ENCODE measurements around the gene MMP26. TPM values are rescaled to one million over a fixed set of nuclear protein-coding genes. Genes with fewer than 3 reads are reported as not detected.

Gene MMP26
- total and polyA plus RNA-seq, 4 donors, result not detected

DNA sequence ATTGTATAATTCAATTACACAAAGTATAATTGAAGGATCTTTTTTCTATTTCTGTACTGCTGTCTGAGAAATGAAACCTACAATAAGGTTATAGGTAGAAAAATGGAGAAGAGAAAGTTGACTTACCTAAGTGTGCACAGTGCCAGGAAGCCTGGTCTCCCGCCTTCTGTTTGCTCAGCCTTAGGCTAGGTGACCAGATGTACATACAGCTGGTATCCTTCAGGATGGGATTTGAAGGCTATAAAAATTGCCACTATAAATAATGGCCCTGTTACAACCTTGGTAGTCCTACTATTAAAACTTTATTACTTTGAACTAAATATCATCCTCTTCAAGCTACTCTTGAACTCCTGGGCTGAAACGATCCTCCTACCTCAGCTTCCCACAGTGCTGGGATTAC is 26.6 kb upstream of the MMP26 start:
- no peak overlapping the region for H3K4me3 ChIP-seq (ENCODE audit: low read depth in 1 of 3, low read length in 3 of 3)
- no peak for DNase-seq (ENCODE audit: low spot score)
- TF ChIP-seq FOXA1 (IDR thresholded peaks at IDR 0.05), result no peak
- no peaks in the 10 kb centered on the region for H3K4me1 ChIP-seq (ENCODE audit: control insufficient read depth in 4 of 4, insufficient read depth in 4 of 4, low read length in 3 of 4)
- no peaks in the 10 kb centered on the region for H3K27me3 ChIP-seq (ENCODE audit: control insufficient read depth in 4 of 4, insufficient read depth in 4 of 4, low read length in 3 of 4)
- WGBS, result 81% methylated on average over 2 of the region's 2 CpGs
- no peaks in the 10 kb centered on the region for H3K9me3 ChIP-seq (ENCODE audit: control insufficient read depth in 4 of 4, low read length in 3 of 4)
- no peak overlapping the region for H3K9ac ChIP-seq (ENCODE audit: low read depth in 1 of 2, low read length in 2 of 2)
- H3K27ac ChIP-seq (ENCODE audit: low read depth in 1 of 2, low read length in 2 of 2), result no peak overlapping the region
- H3K36me3 ChIP-seq (ENCODE audit: control insufficient read depth in 4 of 4, insufficient read depth in 3 of 4, low read depth in 1 of 4, low read length in 3 of 4), result no peaks in the 10 kb centered on the region

DNA sequence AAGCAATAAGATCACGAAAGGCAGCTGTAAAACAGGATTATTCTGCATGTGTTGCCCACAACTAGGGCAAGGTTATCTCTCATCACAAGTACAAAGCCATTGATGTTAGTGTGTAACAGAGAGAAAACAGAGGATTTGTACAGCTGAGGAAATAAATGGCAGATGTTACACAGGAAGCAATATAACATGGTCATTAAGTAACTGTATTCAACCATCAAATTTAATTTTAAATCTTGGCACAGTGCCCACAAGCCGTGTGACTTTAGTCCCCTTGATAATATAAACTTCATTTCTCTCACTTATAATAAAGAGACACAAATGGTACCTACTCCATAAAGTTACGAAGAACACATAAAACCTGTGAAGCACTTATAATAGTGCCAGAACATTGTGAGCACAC is 24.2 kb upstream of the MMP26 start:
- Histone ChIP-seq H3K4me1 (ENCODE audit: control insufficient read depth in 4 of 4, insufficient read depth in 4 of 4, low read length in 3 of 4) (no peaks in the 10 kb centered on the region), H3K36me3 (ENCODE audit: control insufficient read depth in 4 of 4, insufficient read depth in 3 of 4, low read depth in 1 of 4, low read length in 3 of 4) (no peaks in the 10 kb centered on the region), H3K27me3 (ENCODE audit: control insufficient read depth in 4 of 4, insufficient read depth in 4 of 4, low read length in 3 of 4) (no peaks in the 10 kb centered on the region), H3K4me3 (ENCODE audit: low read depth in 1 of 3, low read length in 3 of 3) (no peak overlapping the region), H3K27ac (ENCODE audit: low read depth in 1 of 2, low read length in 2 of 2) (no peak overlapping the region), H3K9ac (ENCODE audit: low read depth in 1 of 2, low read length in 2 of 2) (no peak overlapping the region), H3K9me3 (ENCODE audit: control insufficient read depth in 4 of 4, low read length in 3 of 4) (no peaks in the 10 kb centered on the region)
- DNase-seq (ENCODE audit: low spot score), result no peak
- WGBS, result 55% methylated on average over 3 of the region's 3 CpGs
- TF ChIP-seq TAF1 (conservative IDR thresholded peaks at IDR 0.05), result no peak
- TF ChIP-seq, protein P1, sequence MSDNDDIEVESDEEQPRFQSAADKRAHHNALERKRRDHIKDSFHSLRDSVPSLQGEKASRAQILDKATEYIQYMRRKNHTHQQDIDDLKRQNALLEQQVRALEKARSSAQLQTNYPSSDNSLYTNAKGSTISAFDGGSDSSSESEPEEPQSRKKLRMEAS (IDR thresholded peaks at IDR 0.05), result no peak
- TF ChIP-seq, protein P2, sequence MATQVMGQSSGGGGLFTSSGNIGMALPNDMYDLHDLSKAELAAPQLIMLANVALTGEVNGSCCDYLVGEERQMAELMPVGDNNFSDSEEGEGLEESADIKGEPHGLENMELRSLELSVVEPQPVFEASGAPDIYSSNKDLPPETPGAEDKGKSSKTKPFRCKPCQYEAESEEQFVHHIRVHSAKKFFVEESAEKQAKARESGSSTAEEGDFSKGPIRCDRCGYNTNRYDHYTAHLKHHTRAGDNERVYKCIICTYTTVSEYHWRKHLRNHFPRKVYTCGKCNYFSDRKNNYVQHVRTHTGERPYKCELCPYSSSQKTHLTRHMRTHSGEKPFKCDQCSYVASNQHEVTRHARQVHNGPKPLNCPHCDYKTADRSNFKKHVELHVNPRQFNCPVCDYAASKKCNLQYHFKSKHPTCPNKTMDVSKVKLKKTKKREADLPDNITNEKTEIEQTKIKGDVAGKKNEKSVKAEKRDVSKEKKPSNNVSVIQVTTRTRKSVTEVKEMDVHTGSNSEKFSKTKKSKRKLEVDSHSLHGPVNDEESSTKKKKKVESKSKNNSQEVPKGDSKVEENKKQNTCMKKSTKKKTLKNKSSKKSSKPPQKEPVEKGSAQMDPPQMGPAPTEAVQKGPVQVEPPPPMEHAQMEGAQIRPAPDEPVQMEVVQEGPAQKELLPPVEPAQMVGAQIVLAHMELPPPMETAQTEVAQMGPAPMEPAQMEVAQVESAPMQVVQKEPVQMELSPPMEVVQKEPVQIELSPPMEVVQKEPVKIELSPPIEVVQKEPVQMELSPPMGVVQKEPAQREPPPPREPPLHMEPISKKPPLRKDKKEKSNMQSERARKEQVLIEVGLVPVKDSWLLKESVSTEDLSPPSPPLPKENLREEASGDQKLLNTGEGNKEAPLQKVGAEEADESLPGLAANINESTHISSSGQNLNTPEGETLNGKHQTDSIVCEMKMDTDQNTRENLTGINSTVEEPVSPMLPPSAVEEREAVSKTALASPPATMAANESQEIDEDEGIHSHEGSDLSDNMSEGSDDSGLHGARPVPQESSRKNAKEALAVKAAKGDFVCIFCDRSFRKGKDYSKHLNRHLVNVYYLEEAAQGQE (IDR thresholded peaks at IDR 0.05), result no peak
- no peak for TF ChIP-seq RXRA (IDR thresholded peaks at IDR 0.05)
- TF ChIP-seq, protein P3, sequence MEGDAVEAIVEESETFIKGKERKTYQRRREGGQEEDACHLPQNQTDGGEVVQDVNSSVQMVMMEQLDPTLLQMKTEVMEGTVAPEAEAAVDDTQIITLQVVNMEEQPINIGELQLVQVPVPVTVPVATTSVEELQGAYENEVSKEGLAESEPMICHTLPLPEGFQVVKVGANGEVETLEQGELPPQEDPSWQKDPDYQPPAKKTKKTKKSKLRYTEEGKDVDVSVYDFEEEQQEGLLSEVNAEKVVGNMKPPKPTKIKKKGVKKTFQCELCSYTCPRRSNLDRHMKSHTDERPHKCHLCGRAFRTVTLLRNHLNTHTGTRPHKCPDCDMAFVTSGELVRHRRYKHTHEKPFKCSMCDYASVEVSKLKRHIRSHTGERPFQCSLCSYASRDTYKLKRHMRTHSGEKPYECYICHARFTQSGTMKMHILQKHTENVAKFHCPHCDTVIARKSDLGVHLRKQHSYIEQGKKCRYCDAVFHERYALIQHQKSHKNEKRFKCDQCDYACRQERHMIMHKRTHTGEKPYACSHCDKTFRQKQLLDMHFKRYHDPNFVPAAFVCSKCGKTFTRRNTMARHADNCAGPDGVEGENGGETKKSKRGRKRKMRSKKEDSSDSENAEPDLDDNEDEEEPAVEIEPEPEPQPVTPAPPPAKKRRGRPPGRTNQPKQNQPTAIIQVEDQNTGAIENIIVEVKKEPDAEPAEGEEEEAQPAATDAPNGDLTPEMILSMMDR (IDR thresholded peaks at IDR 0.05; ENCODE audit: low read depth, low read length, missing input control), result no peak
- TF ChIP-seq JUND (IDR thresholded peaks at IDR 0.05), result no peak
- TF ChIP-seq HNF4G (IDR thresholded peaks at IDR 0.05), result no peak
- no peak for TF ChIP-seq GABPA (IDR thresholded peaks at IDR 0.05 in 1 of 2, conservative IDR thresholded peaks at IDR 0.05 in 1 of 2)
- TF ChIP-seq HNF4A (conservative IDR thresholded peaks at IDR 0.05), result no peak
- TF ChIP-seq, protein P4, sequence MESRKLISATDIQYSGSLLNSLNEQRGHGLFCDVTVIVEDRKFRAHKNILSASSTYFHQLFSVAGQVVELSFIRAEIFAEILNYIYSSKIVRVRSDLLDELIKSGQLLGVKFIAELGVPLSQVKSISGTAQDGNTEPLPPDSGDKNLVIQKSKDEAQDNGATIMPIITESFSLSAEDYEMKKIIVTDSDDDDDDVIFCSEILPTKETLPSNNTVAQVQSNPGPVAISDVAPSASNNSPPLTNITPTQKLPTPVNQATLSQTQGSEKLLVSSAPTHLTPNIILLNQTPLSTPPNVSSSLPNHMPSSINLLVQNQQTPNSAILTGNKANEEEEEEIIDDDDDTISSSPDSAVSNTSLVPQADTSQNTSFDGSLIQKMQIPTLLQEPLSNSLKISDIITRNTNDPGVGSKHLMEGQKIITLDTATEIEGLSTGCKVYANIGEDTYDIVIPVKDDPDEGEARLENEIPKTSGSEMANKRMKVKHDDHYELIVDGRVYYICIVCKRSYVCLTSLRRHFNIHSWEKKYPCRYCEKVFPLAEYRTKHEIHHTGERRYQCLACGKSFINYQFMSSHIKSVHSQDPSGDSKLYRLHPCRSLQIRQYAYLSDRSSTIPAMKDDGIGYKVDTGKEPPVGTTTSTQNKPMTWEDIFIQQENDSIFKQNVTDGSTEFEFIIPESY (IDR thresholded peaks at IDR 0.05), result no peak
- no peak for TF ChIP-seq SP1 (IDR thresholded peaks at IDR 0.05)
- TF ChIP-seq YY1 (IDR thresholded peaks at IDR 0.05), result no peak
- TF ChIP-seq RAD21 (IDR thresholded peaks at IDR 0.05), result no peak
- TF ChIP-seq FOXA2 (IDR thresholded peaks at IDR 0.05), result no peak
- TF ChIP-seq EGR1 (IDR thresholded peaks at IDR 0.05; ENCODE audit: low read depth in 2 of 2), result no peak
